ENCODE measurements around the gene RBM24. TPM values are rescaled to one million over a fixed set of nuclear protein-coding genes. Genes with fewer than 3 reads are reported as not detected.

Gene RBM24
- total RNA-seq, 1 experiment from 2014 or later = 0.48 TPM

- Histone ChIP-seq H3K79me1 (ENCODE audit: insufficient read depth, low read depth, low read length, poor library complexity, severe bottlenecking) (no peaks in the 10 kb centered on the region), H2BK20ac (ENCODE audit: low read depth, low read length, poor library complexity, severe bottlenecking) (no peak overlapping the region), H3K27ac (ENCODE audit: insufficient read length, low read depth, low read length) (no peak overlapping the region), H3K14ac (ENCODE audit: insufficient read depth, low read length) (no peak overlapping the region), H4K5ac (ENCODE audit: insufficient read length, low read depth, low read length) (no peak overlapping the region), H3K4ac (ENCODE audit: low read depth, low read length) (no peak overlapping the region), H3K27me3 (ENCODE audit: insufficient read depth, low read length) (no peaks in the 10 kb centered on the region), H2BK120ac (ENCODE audit: low read depth, low read length, poor library complexity, severe bottlenecking) (no peak overlapping the region), H3K23me2 (ENCODE audit: insufficient read length, low read depth, low read length, poor library complexity, severe bottlenecking) (no peaks in the 10 kb centered on the region), H3K9me3 (ENCODE audit: control insufficient read depth, low read depth, low read length) (no peaks in the 10 kb centered on the region), H4K20me1 (ENCODE audit: control insufficient read depth, insufficient read depth, insufficient read length) (no peaks in the 10 kb centered on the region), H2BK15ac (ENCODE audit: low read depth, low read length) (no peak overlapping the region), H2BK12ac (ENCODE audit: insufficient read length, low read depth, low read length) (no peak overlapping the region), H4K91ac (ENCODE audit: insufficient read length, low read depth, low read length) (no peak overlapping the region), H2AFZ (ENCODE audit: low read length) (no peak overlapping the region), H3K9ac (ENCODE audit: extremely low read depth, insufficient read length, low read length) (no peak overlapping the region), H3K4me2 (ENCODE audit: insufficient read depth, insufficient read length, low read length) (no peak overlapping the region), H3K79me2 (ENCODE audit: insufficient read depth, low read length) (no peaks in the 10 kb centered on the region), H3K4me1 (ENCODE audit: insufficient read depth, low read length) (no peaks in the 10 kb centered on the region), H3T11ph (ENCODE audit: low read length) (no peak overlapping the region), H3K18ac (ENCODE audit: insufficient read length, low read depth, low read length) (no peak overlapping the region), H3K56ac (ENCODE audit: insufficient read length, low read depth, low read length) (no peak overlapping the region), H3K23ac (ENCODE audit: insufficient read length, low read depth, low read length) (no peak overlapping the region), H2AK5ac (ENCODE audit: insufficient read length, low read length) (no peak overlapping the region), H4K8ac (replicated peaks; ENCODE audit: insufficient read length, low read depth, low read length) (no peak overlapping the region), H2BK5ac (ENCODE audit: insufficient read length, low read length) (no peak overlapping the region)
- H3K36me3 Mint-ChIP-seq (ENCODE audit: insufficient read depth in 1 of 3, low read depth in 3 of 3) = no peaks in the 10 kb centered on the region
- no peak for DNase-seq
- no peak overlapping the region for H3K27ac Mint-ChIP-seq
- no peak overlapping the region for H3K4me3 Mint-ChIP-seq
- TF ChIP-seq, protein P1, sequence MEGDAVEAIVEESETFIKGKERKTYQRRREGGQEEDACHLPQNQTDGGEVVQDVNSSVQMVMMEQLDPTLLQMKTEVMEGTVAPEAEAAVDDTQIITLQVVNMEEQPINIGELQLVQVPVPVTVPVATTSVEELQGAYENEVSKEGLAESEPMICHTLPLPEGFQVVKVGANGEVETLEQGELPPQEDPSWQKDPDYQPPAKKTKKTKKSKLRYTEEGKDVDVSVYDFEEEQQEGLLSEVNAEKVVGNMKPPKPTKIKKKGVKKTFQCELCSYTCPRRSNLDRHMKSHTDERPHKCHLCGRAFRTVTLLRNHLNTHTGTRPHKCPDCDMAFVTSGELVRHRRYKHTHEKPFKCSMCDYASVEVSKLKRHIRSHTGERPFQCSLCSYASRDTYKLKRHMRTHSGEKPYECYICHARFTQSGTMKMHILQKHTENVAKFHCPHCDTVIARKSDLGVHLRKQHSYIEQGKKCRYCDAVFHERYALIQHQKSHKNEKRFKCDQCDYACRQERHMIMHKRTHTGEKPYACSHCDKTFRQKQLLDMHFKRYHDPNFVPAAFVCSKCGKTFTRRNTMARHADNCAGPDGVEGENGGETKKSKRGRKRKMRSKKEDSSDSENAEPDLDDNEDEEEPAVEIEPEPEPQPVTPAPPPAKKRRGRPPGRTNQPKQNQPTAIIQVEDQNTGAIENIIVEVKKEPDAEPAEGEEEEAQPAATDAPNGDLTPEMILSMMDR (conservative IDR thresholded peaks at IDR 0.05) = no peak
- H3K9me3 Mint-ChIP-seq = no peaks in the 10 kb centered on the region; a peak in 1 of 5 replicates
- H3K4me1 Mint-ChIP-seq = peaks cover 5 to 6% of the 10 kb centered on the region in 2 experiments; a peak in 3 of 4 replicates
- WGBS (ENCODE audit: extremely low coverage, insufficient read length, low lambda C conversion rate) = no CpG with 5 or more reads among the region's 6 CpGs
- peaks cover 5% of the 10 kb centered on the region for H3K27me3 Mint-ChIP-seq (ENCODE audit: low read depth)
Measured at GRCh38 chr6:17268114-17268513, 13.0 kb upstream of the RBM24 start.
